ENCODE measurements around the gene EFNA4.

GRCh38 chr1:155092641-155093040 lies 29.1 kb downstream of the EFNA4 start:
- TF ChIP-seq, protein P1, sequence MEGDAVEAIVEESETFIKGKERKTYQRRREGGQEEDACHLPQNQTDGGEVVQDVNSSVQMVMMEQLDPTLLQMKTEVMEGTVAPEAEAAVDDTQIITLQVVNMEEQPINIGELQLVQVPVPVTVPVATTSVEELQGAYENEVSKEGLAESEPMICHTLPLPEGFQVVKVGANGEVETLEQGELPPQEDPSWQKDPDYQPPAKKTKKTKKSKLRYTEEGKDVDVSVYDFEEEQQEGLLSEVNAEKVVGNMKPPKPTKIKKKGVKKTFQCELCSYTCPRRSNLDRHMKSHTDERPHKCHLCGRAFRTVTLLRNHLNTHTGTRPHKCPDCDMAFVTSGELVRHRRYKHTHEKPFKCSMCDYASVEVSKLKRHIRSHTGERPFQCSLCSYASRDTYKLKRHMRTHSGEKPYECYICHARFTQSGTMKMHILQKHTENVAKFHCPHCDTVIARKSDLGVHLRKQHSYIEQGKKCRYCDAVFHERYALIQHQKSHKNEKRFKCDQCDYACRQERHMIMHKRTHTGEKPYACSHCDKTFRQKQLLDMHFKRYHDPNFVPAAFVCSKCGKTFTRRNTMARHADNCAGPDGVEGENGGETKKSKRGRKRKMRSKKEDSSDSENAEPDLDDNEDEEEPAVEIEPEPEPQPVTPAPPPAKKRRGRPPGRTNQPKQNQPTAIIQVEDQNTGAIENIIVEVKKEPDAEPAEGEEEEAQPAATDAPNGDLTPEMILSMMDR (IDR thresholded peaks at IDR 0.05) = no peak
- no peak for TF ChIP-seq POLR2A (IDR thresholded peaks at IDR 0.05)

Measured in suprapubic skin (tissue), 3 donors.